Stimulated activated CD8-positive, alpha-beta memory T cell treated with anti-CD3 and anti-CD28 coated beads, Interleukin-12 subunit alpha, Interleukin-12 subunit beta, amount 100 ng/mL, for 24 hours (primary cell): ENCODE results near the gene GOLGA1.
"Not testable (repeated sequence)": the region's sequence is repeated elsewhere in the genome, so short reads cannot be mapped to it uniquely, and the experiment has no call there.

ENCODE experiments used
- DNase-seq: peaks from one replicate; pipeline ENCODE4 v3.0.0-alpha.2; 2020; ENCODE audit errors: extremely low read depth

The GOLGA1 gene

GRCh38 chr9:124838132-124838531, 102.8 kb downstream of the GOLGA1 start:
- DNase-seq = not testable (repeated sequence)

- no peak for DNase-seq
Observed at GRCh38 chr9:124835026-124835557, 105.8 kb downstream of the GOLGA1 start.

- DNase-seq = no peak
Observed at GRCh38 chr9:124834591-124834990, 106.3 kb downstream of the GOLGA1 start.

- no peak for DNase-seq
Observed at GRCh38 chr9:124831642-124832364, 109.1 kb downstream of the GOLGA1 start.

GRCh38 chr9:124830593-124830992, 110.3 kb downstream of the GOLGA1 start:
- no peak for DNase-seq

- DNase-seq = no peak
Observed at GRCh38 chr9:124829334-124829669, 111.6 kb downstream of the GOLGA1 start.

GRCh38 chr9:124828489-124829333, 112.2 kb downstream of the GOLGA1 start:
- DNase-seq = no peak
